Sigmoid colon (tissue), 7 donors: ENCODE measurements around the gene VPS54. TPM values are rescaled to one million over a fixed set of nuclear protein-coding genes. Genes with fewer than 3 reads are reported as not detected.
A peak's percentile ranks its signal among the peaks of the same experiment; 100 is the strongest.

Source experiments
- DNase-seq: peaks from one replicate; pipeline ENCODE4 v3.0.0-alpha.2; 2019
- H3K27ac ChIP-seq, 4 donors: fragments of 200-600 bp; sonication (generic); one replicate each; pipeline ENCODE4 v1.5.1; 2016 to 2019; ENCODE audit warnings: mild to moderate bottlenecking in 1 of 4
- H3K27me3 ChIP-seq, 3 donors: fragments of 200-600 bp; sonication (generic); one replicate each; pipeline ENCODE4 v1.5.1; 2019; ENCODE audit warnings: mild to moderate bottlenecking in 1 of 3
- H3K36me3 ChIP-seq, 4 donors: fragments of 200-600 bp; sonication (generic); one replicate each; pipeline ENCODE4 v1.5.1; 2016 to 2019
- H3K4me1 ChIP-seq, 4 donors: fragments of 200-600 bp; sonication (generic); one replicate each; pipeline ENCODE4 v1.5.1; 2017 to 2019
- H3K4me3 ChIP-seq, 4 donors: fragments of 200-600 bp; sonication (generic); one replicate each; pipeline ENCODE4 v1.5.1; 2017 to 2019; ENCODE audit warnings: mild to moderate bottlenecking in 2 of 4, moderate library complexity in 1 of 4
- H3K9me3 ChIP-seq, 4 donors: fragments of 200-600 bp in 3 of 4; sonication (generic) in 3 of 4; one replicate each; pipeline versions ENCODE4 v1.5.1 to v1.6.1; 2013 to 2019
- EP300 ChIP-seq, 4 donors: sonication (generic); formaldehyde crosslinking; IDR thresholded peaks; one replicate each; pipeline ENCODE4 v1.6.1; 2017; ENCODE audit warnings: antibody characterized with exemption in 4 of 4
- POLR2A ChIP-seq, 2 donors: fragments of 450-650 bp; IDR thresholded peaks; one replicate each; pipeline ENCODE4 v1.6.1; 2016; ENCODE audit warnings: antibody characterized with exemption in 2 of 2, mild to moderate bottlenecking in 2 of 2, moderate library complexity in 2 of 2
- POLR2AphosphoS5 ChIP-seq, 4 donors: sonication (generic); formaldehyde crosslinking; IDR thresholded peaks; one replicate each; pipeline ENCODE4 v1.6.1; 2017; ENCODE audit warnings: antibody characterized with exemption in 4 of 4
- WGBS, 2 donors: extraction: QIAGEN DNeasy Blood & Tissue Kit; methylation state at CpG; one replicate each; pipeline ENCODE4 v1.1.7; 2013; 5-methylcytosine and 5-hydroxymethylcytosine counted together
- intact Hi-C: fragments of 100-400 bp; cut with DNase I; formaldehyde crosslinking; loops from one replicate; pipeline ENCODE4 v1.15.1; 2023
- polyA plus RNA-seq, 3 donors: library from polyadenylated mRNA; stranded (reverse); fragments of 200-250 nt; gene quantifications; one replicate each; pipeline ENCODE4 v1.2.3, GENCODE V29; 2013
- total RNA-seq, 4 donors: library from RNA; depleted of rRNA; stranded (reverse); fragments of >200 nt; gene quantifications; one replicate each; pipeline ENCODE4 v1.1.0, GENCODE V29; 2016
- TF ChIP-seq, protein P1 (sequence below), 4 experiments: fragments of 450-650 bp in 3 of 4; fragments of 200-600 bp in 1 of 4; IDR thresholded peaks; one replicate each; pipeline ENCODE4 v1.5.1; 2016 to 2019; ENCODE audit warnings: antibody characterized with exemption in 4 of 4, mild to moderate bottlenecking in 3 of 4, moderate library complexity in 2 of 4
- donor health status: healthy with polysubstance abuse.
- donor health status: Bipolar disorder and iron deficiency.
- donor health status: healthy.

VPS54 gene
- total and polyA plus RNA-seq, 7 donors: 9.7 to 27.5 (median 24.9) TPM

DNA sequence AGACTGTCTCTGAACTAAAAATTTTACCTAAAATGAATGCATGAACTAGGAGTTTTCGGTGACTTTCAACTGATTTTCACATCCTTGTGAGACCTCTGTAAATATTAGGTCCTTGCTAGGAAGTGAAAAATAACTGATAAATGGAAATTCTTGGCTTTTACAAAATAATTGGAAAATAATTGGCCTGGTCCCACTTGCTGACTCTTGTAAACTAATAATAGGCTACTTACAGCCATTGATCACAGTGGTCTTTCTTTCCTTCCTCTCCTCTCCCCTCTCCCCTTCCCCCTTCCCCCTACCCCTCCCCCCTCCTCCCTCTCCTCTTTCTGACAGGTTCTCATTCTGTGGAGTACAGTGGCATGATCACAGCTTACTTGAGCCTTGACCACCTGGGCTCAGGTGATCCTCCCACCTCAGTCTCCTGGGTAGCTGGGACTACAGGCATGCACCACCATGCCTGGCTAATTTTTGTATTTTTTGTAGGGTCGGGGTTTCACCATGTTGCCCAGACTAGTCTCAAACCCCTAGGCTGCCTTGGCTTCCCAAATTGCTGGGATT, 139.3 kb downstream of the VPS54 start:
- no peak for DNase-seq
- 95 to 97% methylated on average over 2 of the region's 2 CpGs for WGBS, 2 donors
- Histone ChIP-seq H3K4me3 (no peak overlapping the region), H3K4me1 (peaks cover 0 to 16% (median 5%) of the 10 kb centered on the region in 4 donors), H3K27ac (no peak overlapping the region), H3K27me3 (no peaks in the 10 kb centered on the region), H3K9me3 (no peaks in the 10 kb centered on the region), H3K36me3 (peaks cover 0 to 26% (median 2%) of the 10 kb centered on the region in 4 donors)
- intact Hi-C loops: no loop called here
- no peak for TF ChIP-seq EP300 (IDR thresholded peaks at IDR 0.05)
- TF ChIP-seq, protein P1, sequence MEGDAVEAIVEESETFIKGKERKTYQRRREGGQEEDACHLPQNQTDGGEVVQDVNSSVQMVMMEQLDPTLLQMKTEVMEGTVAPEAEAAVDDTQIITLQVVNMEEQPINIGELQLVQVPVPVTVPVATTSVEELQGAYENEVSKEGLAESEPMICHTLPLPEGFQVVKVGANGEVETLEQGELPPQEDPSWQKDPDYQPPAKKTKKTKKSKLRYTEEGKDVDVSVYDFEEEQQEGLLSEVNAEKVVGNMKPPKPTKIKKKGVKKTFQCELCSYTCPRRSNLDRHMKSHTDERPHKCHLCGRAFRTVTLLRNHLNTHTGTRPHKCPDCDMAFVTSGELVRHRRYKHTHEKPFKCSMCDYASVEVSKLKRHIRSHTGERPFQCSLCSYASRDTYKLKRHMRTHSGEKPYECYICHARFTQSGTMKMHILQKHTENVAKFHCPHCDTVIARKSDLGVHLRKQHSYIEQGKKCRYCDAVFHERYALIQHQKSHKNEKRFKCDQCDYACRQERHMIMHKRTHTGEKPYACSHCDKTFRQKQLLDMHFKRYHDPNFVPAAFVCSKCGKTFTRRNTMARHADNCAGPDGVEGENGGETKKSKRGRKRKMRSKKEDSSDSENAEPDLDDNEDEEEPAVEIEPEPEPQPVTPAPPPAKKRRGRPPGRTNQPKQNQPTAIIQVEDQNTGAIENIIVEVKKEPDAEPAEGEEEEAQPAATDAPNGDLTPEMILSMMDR (IDR thresholded peaks at IDR 0.05): no peak

DNA sequence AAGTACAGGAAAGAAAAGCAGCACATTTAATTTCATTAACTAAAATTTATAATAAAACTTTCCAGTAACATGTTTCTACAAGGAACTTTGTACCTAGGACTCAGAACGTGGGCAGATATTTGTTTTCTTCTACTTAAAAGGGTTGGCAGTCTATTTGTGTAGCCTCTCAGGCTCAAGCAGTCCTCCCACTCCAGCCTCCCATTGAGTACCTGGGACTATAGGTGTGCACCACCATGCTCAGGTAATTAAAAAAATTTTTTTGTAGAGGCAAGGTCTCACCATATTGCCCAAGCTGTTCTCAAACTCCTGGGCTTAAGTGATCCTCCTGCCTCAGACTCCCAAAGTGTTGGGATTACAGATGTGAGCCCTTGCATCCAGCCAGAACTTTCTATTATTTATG, 140.7 kb downstream of the VPS54 start:
- intact Hi-C loops: no loop called here
- 63 to 84% methylated on average over 1 of the region's 1 CpG for WGBS, 2 donors
- H3K4me1 ChIP-seq: peaks cover 0 to 16% (median 7%) of the 10 kb centered on the region in 4 donors
- H3K9me3 ChIP-seq: no peaks in the 10 kb centered on the region
- H3K4me3 ChIP-seq: no peak overlapping the region
- H3K27ac ChIP-seq: no peak overlapping the region
- no peak for DNase-seq
- H3K36me3 ChIP-seq: peaks cover 0 to 13% (median 0%) of the 10 kb centered on the region in 4 donors
- TF ChIP-seq, protein P1 (IDR thresholded peaks at IDR 0.05): no peak
- no peaks in the 10 kb centered on the region for H3K27me3 ChIP-seq

DNA sequence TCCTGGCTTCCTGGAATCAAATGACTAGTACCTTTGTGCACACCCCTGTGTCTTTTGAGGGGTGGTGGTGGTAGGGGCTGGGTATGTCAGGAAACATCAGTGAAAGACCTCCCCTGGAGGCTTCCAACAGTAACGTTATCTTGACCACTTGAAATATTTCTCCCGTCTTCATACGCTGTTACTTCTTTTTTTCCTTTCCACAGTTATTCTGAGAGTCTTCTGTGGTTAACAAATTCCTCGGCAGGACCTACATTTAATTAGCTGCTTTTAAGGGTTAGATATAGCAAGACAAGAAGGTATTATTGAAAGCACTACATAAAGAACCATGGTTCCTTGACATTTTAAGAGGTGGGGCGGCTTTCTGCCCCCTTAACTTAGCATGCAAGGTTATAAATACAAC, 142.9 kb downstream of the VPS54 start:
- intact Hi-C loops: no loop called here
- Histone ChIP-seq H3K4me1 (peaks cover 0 to 35% (median 19%) of the 10 kb centered on the region in 4 donors), H3K27me3 (no peaks in the 10 kb centered on the region), H3K4me3 (no peak overlapping the region), H3K9me3 (no peaks in the 10 kb centered on the region), H3K27ac (peak overlapping the region in 2 of 4 donors; percentile 2 to 77), H3K36me3 (no peaks in the 10 kb centered on the region)
- no peak for DNase-seq
- WGBS, 2 donors: 77 to 92% methylated on average over 5 of the region's 5 CpGs
- TF ChIP-seq, protein P1 (IDR thresholded peaks at IDR 0.05): no peak
- TF ChIP-seq POLR2A (IDR thresholded peaks at IDR 0.05): no peak
- no peak for TF ChIP-seq POLR2AphosphoS5 (IDR thresholded peaks at IDR 0.05)
- no peak for TF ChIP-seq EP300 (IDR thresholded peaks at IDR 0.05)

DNA sequence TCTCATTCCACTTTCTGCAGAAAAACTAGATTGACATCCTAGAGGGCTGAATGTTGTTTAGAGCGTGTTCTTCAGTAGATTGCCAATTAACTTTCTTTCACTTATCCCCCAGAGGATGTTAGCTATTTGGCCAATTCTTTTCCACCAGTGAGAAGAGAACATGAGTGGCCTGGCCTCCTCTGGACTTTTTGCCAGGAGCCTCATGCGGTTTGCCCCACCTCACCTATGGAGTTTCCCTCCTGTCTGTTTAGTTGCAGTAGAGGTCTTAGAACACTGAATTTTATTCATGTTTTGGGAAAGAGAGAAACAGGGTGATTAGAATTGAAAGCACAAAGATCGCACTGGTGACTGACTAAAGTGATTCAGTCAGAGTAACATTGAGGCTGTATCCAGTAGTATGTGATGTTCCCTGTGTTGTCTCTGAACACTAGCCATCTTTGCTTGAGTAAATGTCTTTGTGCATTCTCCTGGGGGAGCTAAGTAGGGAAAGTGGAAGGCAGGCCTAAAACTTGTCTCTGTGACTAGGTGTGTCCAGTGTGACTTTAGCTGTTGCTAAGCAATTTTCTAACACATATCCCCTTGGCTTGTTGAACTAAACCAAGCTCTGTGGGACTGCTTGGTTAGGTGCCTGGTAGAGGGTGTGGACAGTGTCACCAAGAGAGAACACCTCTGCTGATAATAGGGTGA, 143.5 kb downstream of the VPS54 start:
- H3K4me3 ChIP-seq: no peak overlapping the region
- 94 to 95% methylated on average over 3 of the region's 3 CpGs for WGBS, 2 donors
- H3K4me1 ChIP-seq: peaks cover 0 to 41% (median 24%) of the 10 kb centered on the region in 4 donors
- peak overlapping the region in 2 of 4 donors; percentile 2 to 77 for H3K27ac ChIP-seq
- H3K27me3 ChIP-seq: no peaks in the 10 kb centered on the region
- TF ChIP-seq EP300 (IDR thresholded peaks at IDR 0.05): no peak
- TF ChIP-seq POLR2AphosphoS5 (IDR thresholded peaks at IDR 0.05): no peak
- no peak for TF ChIP-seq POLR2A (IDR thresholded peaks at IDR 0.05)
- TF ChIP-seq, protein P1 (IDR thresholded peaks at IDR 0.05): no peak
- no peaks in the 10 kb centered on the region for H3K36me3 ChIP-seq
- H3K9me3 ChIP-seq: no peaks in the 10 kb centered on the region
- DNase-seq: no peak
- intact Hi-C loops: no loop called here
